ENCODE measurements around the gene CCDC89. TPM values are rescaled to one million over a fixed set of nuclear protein-coding genes. Genes with fewer than 3 reads are reported as not detected.

CCDC89 gene
- total and polyA plus RNA-seq, 10 of the 15 experiments (the other 5 are each of a cell fraction or from before 2014, with no cell fraction given), result 0.11 to 0.15 TPM; not detected in 8

- TF ChIP-seq BACH1 (IDR thresholded peaks at IDR 0.05; ENCODE audit: borderline replicate concordance), result 0 out of 2 replicates have a peak, but pooled peaks have one; percentile 56
- TF ChIP-seq, protein P1, sequence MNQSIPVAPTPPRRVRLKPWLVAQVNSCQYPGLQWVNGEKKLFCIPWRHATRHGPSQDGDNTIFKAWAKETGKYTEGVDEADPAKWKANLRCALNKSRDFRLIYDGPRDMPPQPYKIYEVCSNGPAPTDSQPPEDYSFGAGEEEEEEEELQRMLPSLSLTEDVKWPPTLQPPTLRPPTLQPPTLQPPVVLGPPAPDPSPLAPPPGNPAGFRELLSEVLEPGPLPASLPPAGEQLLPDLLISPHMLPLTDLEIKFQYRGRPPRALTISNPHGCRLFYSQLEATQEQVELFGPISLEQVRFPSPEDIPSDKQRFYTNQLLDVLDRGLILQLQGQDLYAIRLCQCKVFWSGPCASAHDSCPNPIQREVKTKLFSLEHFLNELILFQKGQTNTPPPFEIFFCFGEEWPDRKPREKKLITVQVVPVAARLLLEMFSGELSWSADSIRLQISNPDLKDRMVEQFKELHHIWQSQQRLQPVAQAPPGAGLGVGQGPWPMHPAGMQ (IDR thresholded peaks at IDR 0.05; ENCODE audit: borderline replicate concordance), result no peak
- TF ChIP-seq FOXM1 (IDR thresholded peaks at IDR 0.05; ENCODE audit: low read depth, low read length), result no peak
- no peak for TF ChIP-seq EP300 (IDR thresholded peaks at IDR 0.05; ENCODE audit: borderline replicate concordance in 1 of 2, control insufficient read depth in 1 of 2, low read depth in 2 of 2, low read length in 2 of 2)
- peak; percentile 27; the same call in 1 of the 2 replicates for TF ChIP-seq GATAD2B (conservative IDR thresholded peaks at IDR 0.05; ENCODE audit: low read depth)
- no peak for TF ChIP-seq BCL11A (IDR thresholded peaks at IDR 0.05; ENCODE audit: low read depth, low read length)
- no peak for TF ChIP-seq ATF3 (IDR thresholded peaks at IDR 0.05; ENCODE audit: borderline replicate concordance, extremely low read depth, low read depth, low read length)
- TF ChIP-seq REST (IDR thresholded peaks at IDR 0.05; ENCODE audit: low read depth, low read length), result no peak
- peak; percentile 71 for TF ChIP-seq SP1 (IDR thresholded peaks at IDR 0.05; ENCODE audit: low read depth, low read length)
- TF ChIP-seq STAT1 (conservative IDR thresholded peaks at IDR 0.05), result no peak
- peak; percentile 85; the same call in 1 of the 2 replicates for TF ChIP-seq HDAC2 (IDR thresholded peaks at IDR 0.05)
- TF ChIP-seq, protein P2, sequence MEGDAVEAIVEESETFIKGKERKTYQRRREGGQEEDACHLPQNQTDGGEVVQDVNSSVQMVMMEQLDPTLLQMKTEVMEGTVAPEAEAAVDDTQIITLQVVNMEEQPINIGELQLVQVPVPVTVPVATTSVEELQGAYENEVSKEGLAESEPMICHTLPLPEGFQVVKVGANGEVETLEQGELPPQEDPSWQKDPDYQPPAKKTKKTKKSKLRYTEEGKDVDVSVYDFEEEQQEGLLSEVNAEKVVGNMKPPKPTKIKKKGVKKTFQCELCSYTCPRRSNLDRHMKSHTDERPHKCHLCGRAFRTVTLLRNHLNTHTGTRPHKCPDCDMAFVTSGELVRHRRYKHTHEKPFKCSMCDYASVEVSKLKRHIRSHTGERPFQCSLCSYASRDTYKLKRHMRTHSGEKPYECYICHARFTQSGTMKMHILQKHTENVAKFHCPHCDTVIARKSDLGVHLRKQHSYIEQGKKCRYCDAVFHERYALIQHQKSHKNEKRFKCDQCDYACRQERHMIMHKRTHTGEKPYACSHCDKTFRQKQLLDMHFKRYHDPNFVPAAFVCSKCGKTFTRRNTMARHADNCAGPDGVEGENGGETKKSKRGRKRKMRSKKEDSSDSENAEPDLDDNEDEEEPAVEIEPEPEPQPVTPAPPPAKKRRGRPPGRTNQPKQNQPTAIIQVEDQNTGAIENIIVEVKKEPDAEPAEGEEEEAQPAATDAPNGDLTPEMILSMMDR (IDR thresholded peaks at IDR 0.05 in 2 of 3, conservative IDR thresholded peaks at IDR 0.05 in 1 of 3; ENCODE audit: control insufficient read depth in 2 of 3, extremely low read depth in 1 of 3, insufficient read depth in 1 of 3, low read depth in 3 of 3, low read length in 3 of 3), result no peak
- no peak for TF ChIP-seq JUNB (IDR thresholded peaks at IDR 0.05)
- no peak for TF ChIP-seq TCF12 (IDR thresholded peaks at IDR 0.05; ENCODE audit: low read depth, low read length)
- no peak for TF ChIP-seq STAT3 (IDR thresholded peaks at IDR 0.05; ENCODE audit: low read depth, low read length)
- TF ChIP-seq MYB (IDR thresholded peaks at IDR 0.05; ENCODE audit: borderline replicate concordance, low read depth, low read length), result no peak
- peak; percentile 99 for TF ChIP-seq YY1 (IDR thresholded peaks at IDR 0.05; ENCODE audit: low read depth, low read length)
- TF ChIP-seq NFXL1 (IDR thresholded peaks at IDR 0.05; ENCODE audit: borderline replicate concordance), result no peak
- peak; percentile 97 for TF ChIP-seq POLR2A (IDR thresholded peaks at IDR 0.05; ENCODE audit: low read depth, low read length)
Measured at GRCh38 chr11:85647604-85648299, 38.2 kb downstream of the CCDC89 start, which contains the start of gene TMEM126A (continued).

All from GM12878 (cell line).